Measurements from ENCODE around the gene LRRC56. TPM values are rescaled to one million over a fixed set of nuclear protein-coding genes. Genes with fewer than 3 reads are reported as not detected.

The LRRC56 gene
- total and polyA plus RNA-seq, 2 of the 13 experiments (the other 11 are each of a cell fraction or from before 2014, with no cell fraction given): 0.11 to 0.29 TPM

- no peak for TF ChIP-seq ZNF674 (CRISPR knock-in tag; IDR thresholded peaks at IDR 0.05; ENCODE audit: low read depth)
- TF ChIP-seq ETV5 (CRISPR knock-in tag; IDR thresholded peaks at IDR 0.05; ENCODE audit: borderline replicate concordance): peak; percentile 26; the same call in 1 of the 2 replicates
- TF ChIP-seq, protein P1, sequence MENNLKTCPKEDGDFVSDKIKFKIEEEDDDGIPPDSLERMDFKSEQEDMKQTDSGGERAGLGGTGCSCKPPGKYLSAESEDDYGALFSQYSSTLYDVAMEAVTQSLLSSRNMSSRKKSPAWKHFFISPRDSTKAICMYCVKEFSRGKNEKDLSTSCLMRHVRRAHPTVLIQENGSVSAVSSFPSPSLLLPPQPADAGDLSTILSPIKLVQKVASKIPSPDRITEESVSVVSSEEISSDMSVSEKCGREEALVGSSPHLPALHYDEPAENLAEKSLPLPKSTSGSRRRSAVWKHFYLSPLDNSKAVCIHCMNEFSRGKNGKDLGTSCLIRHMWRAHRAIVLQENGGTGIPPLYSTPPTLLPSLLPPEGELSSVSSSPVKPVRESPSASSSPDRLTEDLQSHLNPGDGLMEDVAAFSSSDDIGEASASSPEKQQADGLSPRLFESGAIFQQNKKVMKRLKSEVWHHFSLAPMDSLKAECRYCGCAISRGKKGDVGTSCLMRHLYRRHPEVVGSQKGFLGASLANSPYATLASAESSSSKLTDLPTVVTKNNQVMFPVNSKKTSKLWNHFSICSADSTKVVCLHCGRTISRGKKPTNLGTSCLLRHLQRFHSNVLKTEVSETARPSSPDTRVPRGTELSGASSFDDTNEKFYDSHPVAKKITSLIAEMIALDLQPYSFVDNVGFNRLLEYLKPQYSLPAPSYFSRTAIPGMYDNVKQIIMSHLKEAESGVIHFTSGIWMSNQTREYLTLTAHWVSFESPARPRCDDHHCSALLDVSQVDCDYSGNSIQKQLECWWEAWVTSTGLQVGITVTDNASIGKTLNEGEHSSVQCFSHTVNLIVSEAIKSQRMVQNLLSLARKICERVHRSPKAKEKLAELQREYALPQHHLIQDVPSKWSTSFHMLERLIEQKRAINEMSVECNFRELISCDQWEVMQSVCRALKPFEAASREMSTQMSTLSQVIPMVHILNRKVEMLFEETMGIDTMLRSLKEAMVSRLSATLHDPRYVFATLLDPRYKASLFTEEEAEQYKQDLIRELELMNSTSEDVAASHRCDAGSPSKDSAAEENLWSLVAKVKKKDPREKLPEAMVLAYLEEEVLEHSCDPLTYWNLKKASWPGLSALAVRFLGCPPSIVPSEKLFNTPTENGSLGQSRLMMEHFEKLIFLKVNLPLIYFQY (CRISPR knock-in tag; IDR thresholded peaks at IDR 0.05; ENCODE audit: borderline replicate concordance): no peak
- TF ChIP-seq ZNF263 (CRISPR knock-in tag; IDR thresholded peaks at IDR 0.05): peak; percentile 90
- no peak for TF ChIP-seq ZNF326 (CRISPR knock-in tag; IDR thresholded peaks at IDR 0.05; ENCODE audit: borderline replicate concordance)
- TF ChIP-seq ZSCAN25 (CRISPR knock-in tag; IDR thresholded peaks at IDR 0.05): peak; percentile 73; the same call in 1 of the 2 replicates
- TF ChIP-seq, protein P2, sequence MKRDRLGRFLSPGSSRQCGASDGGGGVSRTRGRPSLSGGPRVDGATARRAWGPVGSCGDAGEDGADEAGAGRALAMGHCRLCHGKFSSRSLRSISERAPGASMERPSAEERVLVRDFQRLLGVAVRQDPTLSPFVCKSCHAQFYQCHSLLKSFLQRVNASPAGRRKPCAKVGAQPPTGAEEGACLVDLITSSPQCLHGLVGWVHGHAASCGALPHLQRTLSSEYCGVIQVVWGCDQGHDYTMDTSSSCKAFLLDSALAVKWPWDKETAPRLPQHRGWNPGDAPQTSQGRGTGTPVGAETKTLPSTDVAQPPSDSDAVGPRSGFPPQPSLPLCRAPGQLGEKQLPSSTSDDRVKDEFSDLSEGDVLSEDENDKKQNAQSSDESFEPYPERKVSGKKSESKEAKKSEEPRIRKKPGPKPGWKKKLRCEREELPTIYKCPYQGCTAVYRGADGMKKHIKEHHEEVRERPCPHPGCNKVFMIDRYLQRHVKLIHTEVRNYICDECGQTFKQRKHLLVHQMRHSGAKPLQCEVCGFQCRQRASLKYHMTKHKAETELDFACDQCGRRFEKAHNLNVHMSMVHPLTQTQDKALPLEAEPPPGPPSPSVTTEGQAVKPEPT (CRISPR knock-in tag; IDR thresholded peaks at IDR 0.05; ENCODE audit: low read depth): 0 out of 2 replicates have a peak, but pooled peaks have one; percentile 39
- no peak for TF ChIP-seq ZNF75D (CRISPR knock-in tag; IDR thresholded peaks at IDR 0.05; ENCODE audit: borderline replicate concordance)
- peak; percentile 33; the same call in 1 of the 2 replicates for TF ChIP-seq SAP130 (CRISPR knock-in tag; IDR thresholded peaks at IDR 0.05; ENCODE audit: low read depth)
- TF ChIP-seq ZEB1 (IDR thresholded peaks at IDR 0.05; ENCODE audit: insufficient replicate concordance, low read depth): peak; percentile 33
- TF ChIP-seq, protein P3, sequence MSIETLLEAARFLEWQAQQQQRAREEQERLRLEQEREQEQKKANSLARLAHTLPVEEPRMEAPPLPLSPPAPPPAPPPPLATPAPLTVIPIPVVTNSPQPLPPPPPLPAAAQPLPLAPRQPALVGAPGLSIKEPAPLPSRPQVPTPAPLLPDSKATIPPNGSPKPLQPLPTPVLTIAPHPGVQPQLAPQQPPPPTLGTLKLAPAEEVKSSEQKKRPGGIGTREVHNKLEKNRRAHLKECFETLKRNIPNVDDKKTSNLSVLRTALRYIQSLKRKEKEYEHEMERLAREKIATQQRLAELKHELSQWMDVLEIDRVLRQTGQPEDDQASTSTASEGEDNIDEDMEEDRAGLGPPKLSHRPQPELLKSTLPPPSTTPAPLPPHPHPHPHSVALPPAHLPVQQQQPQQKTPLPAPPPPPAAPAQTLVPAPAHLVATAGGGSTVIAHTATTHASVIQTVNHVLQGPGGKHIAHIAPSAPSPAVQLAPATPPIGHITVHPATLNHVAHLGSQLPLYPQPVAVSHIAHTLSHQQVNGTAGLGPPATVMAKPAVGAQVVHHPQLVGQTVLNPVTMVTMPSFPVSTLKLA (IDR thresholded peaks at IDR 0.05): peak; percentile 37
- 0 out of 2 replicates have a peak, but pooled peaks have one; percentile 29 for TF ChIP-seq ZNF547 (CRISPR knock-in tag; IDR thresholded peaks at IDR 0.05)
- TF ChIP-seq ZFP36L1 (CRISPR knock-in tag; IDR thresholded peaks at IDR 0.05): no peak
- TF ChIP-seq TGIF2 (CRISPR knock-in tag; IDR thresholded peaks at IDR 0.05): no peak
- TF ChIP-seq PATZ1 (CRISPR knock-in tag; IDR thresholded peaks at IDR 0.05): peak; percentile 33; the same call in 1 of the 2 replicates
- TF ChIP-seq MYC (CRISPR knock-in tag; IDR thresholded peaks at IDR 0.05; ENCODE audit: borderline replicate concordance): peak; percentile 44; the same call in 1 of the 2 replicates
- TF ChIP-seq ZFY (CRISPR knock-in tag; IDR thresholded peaks at IDR 0.05): peak; percentile 26; the same call in 1 of the 2 replicates
Observed at GRCh38 chr11:557328-558132, 20.2 kb downstream of the LRRC56 start (continued).
